Measurements from ENCODE around the gene SLC3A2. TPM values are rescaled to one million over a fixed set of nuclear protein-coding genes. Genes with fewer than 3 reads are reported as not detected.
"Not testable (repeated sequence)": the region's sequence is repeated elsewhere in the genome, so short reads cannot be mapped to it uniquely, and the experiment has no call there.

Gene SLC3A2
- polyA plus RNA-seq, 1 donor = 193 TPM

- DNase-seq = no peak
These were observed 46.2 kb downstream of the SLC3A2 start for GRCh38 chr11:62926680-62927455.

- DNase-seq = no peak
These were observed 47.3 kb downstream of the SLC3A2 start for GRCh38 chr11:62928011-62928410.

- DNase-seq = no peak
These were observed 49.5 kb downstream of the SLC3A2 start for GRCh38 chr11:62930157-62930556.

- no peak for DNase-seq
These were observed 50.0 kb downstream of the SLC3A2 start for GRCh38 chr11:62930666-62931065.

- DNase-seq = no peak
These were observed 51.0 kb downstream of the SLC3A2 start for GRCh38 chr11:62931499-62932278.

GRCh38 chr11:62933285-62933684 is 52.6 kb downstream of the SLC3A2 start:
- DNase-seq = no peak

GRCh38 chr11:62933750-62934495 is 53.2 kb downstream of the SLC3A2 start:
- no peak for DNase-seq

- no peak for DNase-seq
These were observed 53.7 kb downstream of the SLC3A2 start for GRCh38 chr11:62934496-62934785.

GRCh38 chr11:62937528-62937927 is 56.8 kb downstream of the SLC3A2 start:
- DNase-seq = not testable (repeated sequence)

Other genes starting within 250 kb of the SLC3A2 start
- gene GANAB, start 234.3 kb upstream of the SLC3A2 start, polyA plus RNA-seq (ENCODE audit: insufficient read length) = 395 TPM
- 17.8 TPM for gene INTS5, start 227.6 kb upstream of the SLC3A2 start, polyA plus RNA-seq (ENCODE audit: insufficient read length)
- gene C11orf98, start 215.7 kb upstream of the SLC3A2 start, polyA plus RNA-seq (ENCODE audit: insufficient read length) = 59.0 TPM
- 5.9 TPM for gene CSKMT, start 215.6 kb upstream of the SLC3A2 start, polyA plus RNA-seq (ENCODE audit: insufficient read length)
- 7.5 TPM for gene UQCC3, start 209.2 kb upstream of the SLC3A2 start, polyA plus RNA-seq (ENCODE audit: insufficient read length)
- gene LBHD1, start 208.6 kb upstream of the SLC3A2 start, polyA plus RNA-seq (ENCODE audit: insufficient read length) = 9.0 TPM
- 140 TPM for gene UBXN1, start 201.8 kb upstream of the SLC3A2 start, polyA plus RNA-seq (ENCODE audit: insufficient read length)
- gene LRRN4CL, start 191.4 kb upstream of the SLC3A2 start, polyA plus RNA-seq (ENCODE audit: insufficient read length) = 0.78 TPM
- gene BSCL2, start 173.5 kb upstream of the SLC3A2 start, polyA plus RNA-seq (ENCODE audit: insufficient read length) = 68.3 TPM
- 2.5 TPM for gene GNG3, start 173.2 kb upstream of the SLC3A2 start, polyA plus RNA-seq (ENCODE audit: insufficient read length)
- gene HNRNPUL2, start 153.4 kb upstream of the SLC3A2 start, polyA plus RNA-seq (ENCODE audit: insufficient read length) = 101 TPM
- gene TTC9C, start 152.4 kb upstream of the SLC3A2 start, polyA plus RNA-seq (ENCODE audit: insufficient read length) = 43.1 TPM
- 8.1 TPM for gene ZBTB3, start 126.7 kb upstream of the SLC3A2 start, polyA plus RNA-seq (ENCODE audit: insufficient read length)
- 145 TPM for gene POLR2G, start 119.3 kb upstream of the SLC3A2 start, polyA plus RNA-seq (ENCODE audit: insufficient read length)
- gene TAF6L, start 109.5 kb upstream of the SLC3A2 start, polyA plus RNA-seq (ENCODE audit: insufficient read length) = 39.8 TPM
- gene TMEM179B, start 93.5 kb upstream of the SLC3A2 start, polyA plus RNA-seq (ENCODE audit: insufficient read length) = 66.4 TPM
- 25.0 TPM for gene TMEM223, start 88.9 kb upstream of the SLC3A2 start, polyA plus RNA-seq (ENCODE audit: insufficient read length)
- gene NXF1, start 75.5 kb upstream of the SLC3A2 start, polyA plus RNA-seq (ENCODE audit: insufficient read length) = 136 TPM
- gene STX5, start 48.8 kb upstream of the SLC3A2 start, polyA plus RNA-seq (ENCODE audit: insufficient read length) = 51.3 TPM
- gene TEX54, start 48.1 kb upstream of the SLC3A2 start, polyA plus RNA-seq (ENCODE audit: insufficient read length) = not detected
- 42.1 TPM for gene WDR74, start 41.3 kb upstream of the SLC3A2 start, polyA plus RNA-seq (ENCODE audit: insufficient read length)
- gene CHRM1, start 40.5 kb downstream of the SLC3A2 start, polyA plus RNA-seq (ENCODE audit: insufficient read length) = not detected
- 29.4 TPM for gene SLC22A6, start 104.1 kb downstream of the SLC3A2 start, polyA plus RNA-seq (ENCODE audit: insufficient read length)
- gene SLC22A8, start 134.9 kb downstream of the SLC3A2 start, polyA plus RNA-seq (ENCODE audit: insufficient read length) = 51.0 TPM

All from left kidney (tissue), 2 donors.